ENCODE measurements around the gene SOX1.

SOX1 gene

GRCh38 chr13:112053744-112054615, 13.0 kb upstream of the SOX1 start:
- peaks cover 13% of the 10 kb centered on the region; the same call in 1 of the 2 replicates for H3K4me1 ChIP-seq (ENCODE audit: insufficient read depth, low read length)
- H3K27ac ChIP-seq (ENCODE audit: low read depth, low read length): no peak overlapping the region
- peaks cover 99% of the 10 kb centered on the region for H3K27me3 ChIP-seq (ENCODE audit: insufficient read depth, low read length)
- H3K36me3 ChIP-seq (ENCODE audit: insufficient read depth, low read length): no peaks in the 10 kb centered on the region
- peak overlapping the region; percentile 40 for H3K4me3 ChIP-seq (ENCODE audit: low read length)
- no peaks in the 10 kb centered on the region for H3K9me3 ChIP-seq (ENCODE audit: insufficient read depth, low read depth, low read length)
- WGBS: under 1% methylated on average over 63 of the region's 63 CpGs
- no peak overlapping the region for H3K9ac ChIP-seq (ENCODE audit: low read depth, low read length)

GRCh38 chr13:112054616-112055015, 12.3 kb upstream of the SOX1 start:
- 2% methylated on average over 9 of the region's 10 CpGs for WGBS
- H3K27me3 ChIP-seq (ENCODE audit: insufficient read depth, low read length): peaks cover 100% of the 10 kb centered on the region
- H3K4me3 ChIP-seq (ENCODE audit: low read length): no peak overlapping the region

DNA sequence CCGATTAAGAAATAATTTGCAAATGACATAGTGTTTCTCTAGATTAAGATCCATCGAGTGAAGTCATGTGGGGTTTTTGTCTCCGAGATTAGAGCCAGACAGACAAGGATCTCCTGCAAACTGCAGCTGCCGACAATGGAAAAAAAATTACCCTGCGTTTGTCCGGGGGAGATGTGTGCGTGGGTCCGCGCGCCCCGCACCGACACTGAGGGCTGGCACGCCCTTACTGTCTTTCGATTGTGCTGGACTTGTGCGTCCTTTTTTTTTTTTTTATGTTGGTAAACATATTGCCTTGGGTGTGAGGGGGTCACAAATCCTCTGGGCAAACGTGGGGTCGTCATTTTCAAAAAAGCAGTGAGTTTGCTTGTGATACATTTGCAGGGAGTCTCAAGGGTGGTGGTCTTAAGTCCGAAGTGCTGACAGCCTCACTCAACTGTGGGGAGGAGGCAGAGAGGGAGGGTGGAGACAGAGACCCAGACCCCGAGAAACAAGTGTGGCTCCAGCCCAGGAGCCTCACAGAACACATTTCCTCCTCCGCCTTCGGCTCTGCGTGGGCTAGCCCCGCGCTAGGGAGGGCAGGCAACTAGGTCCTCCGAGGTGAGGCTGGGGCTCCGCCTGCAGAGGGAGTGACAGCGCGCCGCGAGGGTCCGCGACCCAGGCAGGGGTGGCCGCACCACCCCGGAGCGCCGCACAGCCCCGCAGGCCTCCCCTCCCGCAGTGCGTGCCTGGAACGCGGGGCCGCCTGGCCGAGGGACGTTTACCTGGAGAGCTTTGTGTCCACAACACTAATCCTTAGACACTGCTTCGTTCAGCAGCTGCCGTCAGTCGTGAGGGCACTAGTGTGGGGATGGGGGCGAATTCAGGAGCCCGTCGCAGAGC, 11.7 kb upstream of the SOX1 start:
- H3K4me1 ChIP-seq (ENCODE audit: insufficient read depth, low read length): peaks cover 13% of the 10 kb centered on the region; the same call in 1 of the 2 replicates
- H3K4me3 ChIP-seq (ENCODE audit: low read length): no peak overlapping the region
- H3K36me3 ChIP-seq (ENCODE audit: insufficient read depth, low read length): no peaks in the 10 kb centered on the region
- no peak overlapping the region for H3K9ac ChIP-seq (ENCODE audit: low read depth, low read length)
- peaks cover 100% of the 10 kb centered on the region for H3K27me3 ChIP-seq (ENCODE audit: insufficient read depth, low read length)
- WGBS: 2% methylated on average over 50 of the region's 50 CpGs
- H3K9me3 ChIP-seq (ENCODE audit: insufficient read depth, low read depth, low read length): no peaks in the 10 kb centered on the region
- H3K27ac ChIP-seq (ENCODE audit: low read depth, low read length): no peak overlapping the region

More at GRCh38 chr13:112054616-112055015, 12.3 kb upstream of the SOX1 start:
- Histone ChIP-seq H3K9ac (ENCODE audit: low read depth, low read length) (no peak overlapping the region), H3K9me3 (ENCODE audit: insufficient read depth, low read depth, low read length) (no peaks in the 10 kb centered on the region), H3K27ac (ENCODE audit: low read depth, low read length) (no peak overlapping the region), H3K36me3 (ENCODE audit: insufficient read depth, low read length) (no peaks in the 10 kb centered on the region), H3K4me1 (ENCODE audit: insufficient read depth, low read length) (peaks cover 13% of the 10 kb centered on the region; the same call in 1 of the 2 replicates)

DNA sequence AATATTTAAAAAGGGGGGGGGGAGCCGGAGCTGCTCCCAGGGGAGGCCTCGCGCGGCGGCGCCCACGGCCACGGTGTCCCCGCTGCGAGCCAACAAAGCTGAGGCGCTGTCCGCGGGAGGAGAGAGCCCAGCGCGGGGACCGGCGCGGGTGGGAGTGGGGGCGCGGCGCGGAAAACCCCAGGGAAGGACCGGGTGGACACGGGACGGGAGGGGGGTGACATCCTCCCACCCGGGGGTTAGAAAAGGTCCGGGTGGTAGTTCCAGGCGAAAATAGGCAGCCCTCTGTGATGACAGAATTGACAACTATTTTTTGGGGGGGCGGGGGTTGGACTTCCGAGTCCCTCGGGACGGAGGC, 11.1 kb upstream of the SOX1 start:
- WGBS: 2% methylated on average over 32 of the region's 32 CpGs
- no peak overlapping the region for H3K9ac ChIP-seq (ENCODE audit: low read depth, low read length)
- no peak overlapping the region for H3K27ac ChIP-seq (ENCODE audit: low read depth, low read length)
- peaks cover 100% of the 10 kb centered on the region for H3K27me3 ChIP-seq (ENCODE audit: insufficient read depth, low read length)
- no peaks in the 10 kb centered on the region for H3K9me3 ChIP-seq (ENCODE audit: insufficient read depth, low read depth, low read length)
- H3K4me1 ChIP-seq (ENCODE audit: insufficient read depth, low read length): peaks cover 13% of the 10 kb centered on the region; the same call in 1 of the 2 replicates
- no peaks in the 10 kb centered on the region for H3K36me3 ChIP-seq (ENCODE audit: insufficient read depth, low read length)
- no peak overlapping the region for H3K4me3 ChIP-seq (ENCODE audit: low read length)

DNA sequence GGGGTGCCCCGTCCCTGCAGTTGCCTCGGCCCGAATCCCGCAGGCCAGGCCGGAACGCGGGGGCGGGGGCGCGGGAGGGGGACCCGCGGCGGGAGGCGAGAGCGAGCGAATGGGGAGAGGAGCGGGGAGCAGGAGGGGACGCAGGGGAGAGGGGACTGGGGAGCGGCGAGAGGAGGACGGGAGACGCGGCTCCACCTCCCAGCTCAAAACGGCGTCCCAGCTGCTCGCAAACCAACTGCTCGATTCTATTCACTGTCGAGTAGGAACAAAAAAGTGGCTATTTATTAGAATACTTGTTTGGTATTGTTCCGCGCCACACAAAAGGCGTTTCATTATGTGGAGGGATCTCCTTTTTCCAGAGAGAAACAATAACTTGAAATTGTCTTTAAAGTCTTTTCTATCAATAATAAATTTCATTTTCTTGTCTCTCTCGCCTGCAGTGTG, 10.6 kb upstream of the SOX1 start:
- H3K4me1 ChIP-seq (ENCODE audit: insufficient read depth, low read length): peaks cover 13% of the 10 kb centered on the region; the same call in 1 of the 2 replicates
- under 1% methylated on average over 32 of the region's 32 CpGs for WGBS
- no peak overlapping the region for H3K27ac ChIP-seq (ENCODE audit: low read depth, low read length)
- peaks cover 100% of the 10 kb centered on the region for H3K27me3 ChIP-seq (ENCODE audit: insufficient read depth, low read length)
- H3K9me3 ChIP-seq (ENCODE audit: insufficient read depth, low read depth, low read length): no peaks in the 10 kb centered on the region
- H3K36me3 ChIP-seq (ENCODE audit: insufficient read depth, low read length): no peaks in the 10 kb centered on the region
- no peak overlapping the region for H3K9ac ChIP-seq (ENCODE audit: low read depth, low read length)
- peak overlapping the region; percentile 41 for H3K4me3 ChIP-seq (ENCODE audit: low read length)

GRCh38 chr13:112056739-112057438, 10.1 kb upstream of the SOX1 start:
- H3K9me3 ChIP-seq (ENCODE audit: insufficient read depth, low read depth, low read length): no peaks in the 10 kb centered on the region
- WGBS: under 1% methylated on average over 71 of the region's 72 CpGs
- peaks cover 16% of the 10 kb centered on the region; the same call in 1 of the 2 replicates for H3K4me1 ChIP-seq (ENCODE audit: insufficient read depth, low read length)
- H3K27ac ChIP-seq (ENCODE audit: low read depth, low read length): no peak overlapping the region
- peak overlapping the region; percentile 41 for H3K4me3 ChIP-seq (ENCODE audit: low read length)
- no peaks in the 10 kb centered on the region for H3K36me3 ChIP-seq (ENCODE audit: insufficient read depth, low read length)
- peaks cover 100% of the 10 kb centered on the region for H3K27me3 ChIP-seq (ENCODE audit: insufficient read depth, low read length)
- no peak overlapping the region for H3K9ac ChIP-seq (ENCODE audit: low read depth, low read length)

DNA sequence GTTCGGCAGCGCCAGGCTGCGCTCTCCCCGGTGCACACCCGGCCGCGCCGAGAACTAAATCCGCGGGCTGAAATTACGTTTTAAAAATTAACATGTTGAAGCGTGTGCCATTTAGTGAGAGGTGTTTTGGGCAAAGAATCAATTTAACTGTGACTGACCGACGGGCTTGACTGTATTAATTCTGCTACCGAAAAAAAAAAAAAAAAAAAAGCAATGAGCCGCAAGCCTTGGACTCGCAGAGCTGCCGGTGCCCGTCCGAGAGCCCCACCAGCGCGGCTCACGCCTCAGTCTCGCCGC, 9.6 kb upstream of the SOX1 start:
- Histone ChIP-seq H3K36me3 (ENCODE audit: insufficient read depth, low read length) (no peaks in the 10 kb centered on the region), H3K27ac (ENCODE audit: low read depth, low read length) (no peak overlapping the region), H3K4me1 (ENCODE audit: insufficient read depth, low read length) (peaks cover 20% of the 10 kb centered on the region; the same call in 1 of the 2 replicates), H3K9me3 (ENCODE audit: insufficient read depth, low read depth, low read length) (no peaks in the 10 kb centered on the region), H3K4me3 (ENCODE audit: low read length) (peak overlapping the region; percentile 18), H3K27me3 (ENCODE audit: insufficient read depth, low read length) (peaks cover 100% of the 10 kb centered on the region), H3K9ac (ENCODE audit: low read depth, low read length) (no peak overlapping the region)
- WGBS: 1% methylated on average over 25 of the region's 25 CpGs

GRCh38 chr13:112057736-112058518, 9.0 kb upstream of the SOX1 start:
- no peaks in the 10 kb centered on the region for H3K36me3 ChIP-seq (ENCODE audit: insufficient read depth, low read length)
- H3K4me1 ChIP-seq (ENCODE audit: insufficient read depth, low read length): peaks cover 20% of the 10 kb centered on the region; the same call in 1 of the 2 replicates
- H3K27ac ChIP-seq (ENCODE audit: low read depth, low read length): no peak overlapping the region
- H3K9me3 ChIP-seq (ENCODE audit: insufficient read depth, low read depth, low read length): no peaks in the 10 kb centered on the region
- no peak overlapping the region for H3K9ac ChIP-seq (ENCODE audit: low read depth, low read length)
- peak overlapping the region; percentile 18 for H3K4me3 ChIP-seq (ENCODE audit: low read length)
- H3K27me3 ChIP-seq (ENCODE audit: insufficient read depth, low read length): peaks cover 100% of the 10 kb centered on the region
- under 1% methylated on average over 57 of the region's 57 CpGs for whole genome bisulfite sequencing

GRCh38 chr13:112058519-112058873, 8.5 kb upstream of the SOX1 start:
- Histone ChIP-seq H3K9me3 (ENCODE audit: insufficient read depth, low read depth, low read length) (no peaks in the 10 kb centered on the region), H3K4me3 (ENCODE audit: low read length) (no peak overlapping the region), H3K27me3 (ENCODE audit: insufficient read depth, low read length) (peaks cover 100% of the 10 kb centered on the region), H3K4me1 (ENCODE audit: insufficient read depth, low read length) (peaks cover 16% of the 10 kb centered on the region; the same call in 1 of the 2 replicates), H3K27ac (ENCODE audit: low read depth, low read length) (no peak overlapping the region), H3K9ac (ENCODE audit: low read depth, low read length) (no peak overlapping the region), H3K36me3 (ENCODE audit: insufficient read depth, low read length) (no peaks in the 10 kb centered on the region)
- under 1% methylated on average over 11 of the region's 11 CpGs for WGBS

GRCh38 chr13:112058941-112059340, 8.0 kb upstream of the SOX1 start:
- Histone ChIP-seq H3K9me3 (ENCODE audit: insufficient read depth, low read depth, low read length) (no peaks in the 10 kb centered on the region), H3K27me3 (ENCODE audit: insufficient read depth, low read length) (peaks cover 100% of the 10 kb centered on the region)
- WGBS: 13% methylated on average over 5 of the region's 5 CpGs

More at GRCh38 chr13:112058941-112059340, 8.0 kb upstream of the SOX1 start:
- Histone ChIP-seq H3K36me3 (ENCODE audit: insufficient read depth, low read length) (no peaks in the 10 kb centered on the region), H3K4me1 (ENCODE audit: insufficient read depth, low read length) (peaks cover 13% of the 10 kb centered on the region; the same call in 1 of the 2 replicates), H3K9ac (ENCODE audit: low read depth, low read length) (no peak overlapping the region), H3K27ac (ENCODE audit: low read depth, low read length) (no peak overlapping the region), H3K4me3 (ENCODE audit: low read length) (no peak overlapping the region)
